Measurements from ENCODE around the gene RANBP17. TPM values are rescaled to one million over a fixed set of nuclear protein-coding genes. Genes with fewer than 3 reads are reported as not detected.

RANBP17 gene
- total and polyA plus RNA-seq, 9 of the 15 experiments (the other 6 are each of a cell fraction or from before 2014, with no cell fraction given), result not detected

DNA sequence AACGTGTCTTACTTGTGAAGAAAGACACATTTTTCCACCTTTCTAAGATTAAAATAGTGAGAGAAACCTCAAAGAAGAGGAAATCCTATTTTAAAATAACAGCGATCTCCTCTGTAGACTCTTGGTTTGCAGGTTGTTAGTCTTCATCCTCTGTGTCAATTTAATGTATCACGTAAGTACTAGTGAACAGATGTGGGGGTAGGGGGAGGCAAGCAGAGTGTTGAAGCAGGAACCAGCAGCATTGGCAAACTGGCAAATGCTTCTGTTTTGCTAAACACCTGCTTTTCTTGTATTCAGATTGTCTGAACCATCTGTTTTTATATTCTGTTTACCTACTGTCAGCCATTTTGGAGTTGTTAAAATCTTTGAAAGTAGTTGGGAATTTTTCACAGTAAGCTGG lies 288.0 kb downstream of the RANBP17 start (continued):
- TF ChIP-seq, protein P1, sequence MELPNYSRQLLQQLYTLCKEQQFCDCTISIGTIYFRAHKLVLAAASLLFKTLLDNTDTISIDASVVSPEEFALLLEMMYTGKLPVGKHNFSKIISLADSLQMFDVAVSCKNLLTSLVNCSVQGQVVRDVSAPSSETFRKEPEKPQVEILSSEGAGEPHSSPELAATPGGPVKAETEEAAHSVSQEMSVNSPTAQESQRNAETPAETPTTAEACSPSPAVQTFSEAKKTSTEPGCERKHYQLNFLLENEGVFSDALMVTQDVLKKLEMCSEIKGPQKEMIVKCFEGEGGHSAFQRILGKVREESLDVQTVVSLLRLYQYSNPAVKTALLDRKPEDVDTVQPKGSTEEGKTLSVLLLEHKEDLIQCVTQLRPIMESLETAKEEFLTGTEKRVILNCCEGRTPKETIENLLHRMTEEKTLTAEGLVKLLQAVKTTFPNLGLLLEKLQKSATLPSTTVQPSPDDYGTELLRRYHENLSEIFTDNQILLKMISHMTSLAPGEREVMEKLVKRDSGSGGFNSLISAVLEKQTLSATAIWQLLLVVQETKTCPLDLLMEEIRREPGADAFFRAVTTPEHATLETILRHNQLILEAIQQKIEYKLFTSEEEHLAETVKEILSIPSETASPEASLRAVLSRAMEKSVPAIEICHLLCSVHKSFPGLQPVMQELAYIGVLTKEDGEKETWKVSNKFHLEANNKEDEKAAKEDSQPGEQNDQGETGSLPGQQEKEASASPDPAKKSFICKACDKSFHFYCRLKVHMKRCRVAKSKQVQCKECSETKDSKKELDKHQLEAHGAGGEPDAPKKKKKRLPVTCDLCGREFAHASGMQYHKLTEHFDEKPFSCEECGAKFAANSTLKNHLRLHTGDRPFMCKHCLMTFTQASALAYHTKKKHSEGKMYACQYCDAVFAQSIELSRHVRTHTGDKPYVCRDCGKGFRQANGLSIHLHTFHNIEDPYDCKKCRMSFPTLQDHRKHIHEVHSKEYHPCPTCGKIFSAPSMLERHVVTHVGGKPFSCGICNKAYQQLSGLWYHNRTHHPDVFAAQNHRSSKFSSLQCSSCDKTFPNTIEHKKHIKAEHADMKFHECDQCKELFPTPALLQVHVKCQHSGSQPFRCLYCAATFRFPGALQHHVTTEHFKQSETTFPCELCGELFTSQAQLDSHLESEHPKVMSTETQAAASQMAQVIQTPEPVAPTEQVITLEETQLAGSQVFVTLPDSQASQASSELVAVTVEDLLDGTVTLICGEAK (IDR thresholded peaks at IDR 0.05), result no peak
- TF ChIP-seq, protein P1 (CRISPR knock-in tag; IDR thresholded peaks at IDR 0.05), result no peak
- TF ChIP-seq, protein P2, sequence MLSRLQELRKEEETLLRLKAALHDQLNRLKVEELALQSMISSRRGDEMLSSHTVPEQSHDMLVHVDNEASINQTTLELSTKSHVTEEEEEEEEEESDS (CRISPR knock-in tag; IDR thresholded peaks at IDR 0.05), result no peak
- TF ChIP-seq KDM2B (CRISPR knock-in tag; IDR thresholded peaks at IDR 0.05), result no peak
- no peak for TF ChIP-seq BRD4 (IDR thresholded peaks at IDR 0.05)

All from K562 (cell line).